ENCODE measurements around the gene PRM3. TPM values are rescaled to one million over a fixed set of nuclear protein-coding genes. Genes with fewer than 3 reads are reported as not detected.

PRM3 gene
- polyA plus RNA-seq, 1 donor from 2014 or later: not detected

DNA sequence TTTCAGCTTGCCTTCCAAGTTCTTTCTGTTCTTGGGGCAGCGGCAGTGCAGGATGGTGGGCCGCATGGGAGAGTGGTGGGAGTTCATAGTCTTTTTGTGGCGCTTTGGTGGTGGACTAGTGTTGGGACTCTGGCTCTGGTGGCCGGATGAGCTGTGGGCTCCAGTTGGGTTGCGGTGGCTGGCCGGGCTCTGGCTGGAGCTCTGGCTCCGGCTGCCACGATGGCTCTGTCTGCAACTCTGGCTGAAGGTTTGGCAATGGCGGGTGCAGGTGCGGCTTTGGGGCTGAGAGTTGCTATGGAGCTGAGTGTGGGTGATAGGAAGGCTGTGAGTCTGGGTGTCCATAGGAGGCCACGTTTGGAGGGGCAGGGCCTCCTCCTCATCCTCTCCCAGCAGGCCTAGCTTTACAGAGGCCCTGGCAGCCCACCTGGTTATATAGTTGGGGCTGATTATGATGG is 4.5 kb downstream of the PRM3 start, which contains the start of gene TNP2:
TNP2 (minus strand) TSS at position 405 of the 455 bp plus-strand sequence; CDS start at position 342, 63 bp downstream.
- Histone ChIP-seq H4K20me1 (ENCODE audit: insufficient read depth) (no peaks in the 10 kb centered on the region), H3K27me3 (ENCODE audit: insufficient read depth, low read depth, low read length) (no peaks in the 10 kb centered on the region), H3F3A (ENCODE audit: insufficient read depth, low read length, poor library complexity, severe bottlenecking) (no peaks in the 10 kb centered on the region), H3K27ac (ENCODE audit: low read length) (no peak within 1 kb of the TSS), H3K4me2 (ENCODE audit: low read length) (no peak within 1 kb of the TSS), H2AFZ (ENCODE audit: low read depth, low read length) (no peak within 1 kb of the TSS), H3K4me3 (ENCODE audit: low read length) (no peak within 1 kb of the TSS), H3K9me3 (ENCODE audit: low read length) (no peaks in the 10 kb centered on the region), H3K79me2 (replicated peaks; ENCODE audit: insufficient read depth, low read length) (no peaks in the 10 kb centered on the region), H3K9me2 (ENCODE audit: insufficient read depth, low read length) (no peaks in the 10 kb centered on the region), H3K9ac (ENCODE audit: low read length) (no peak within 1 kb of the TSS), H3K36me3 (ENCODE audit: insufficient read depth, low read length) (no peaks in the 10 kb centered on the region)
- TF ChIP-seq MXI1 (conservative IDR thresholded peaks at IDR 0.05; ENCODE audit: poor library complexity, severe bottlenecking): no peak
- TF ChIP-seq EZH2 (IDR thresholded peaks at IDR 0.05; ENCODE audit: borderline replicate concordance, insufficient read depth, low read length, poor library complexity, severe bottlenecking): no peak
- TF ChIP-seq, protein P1, sequence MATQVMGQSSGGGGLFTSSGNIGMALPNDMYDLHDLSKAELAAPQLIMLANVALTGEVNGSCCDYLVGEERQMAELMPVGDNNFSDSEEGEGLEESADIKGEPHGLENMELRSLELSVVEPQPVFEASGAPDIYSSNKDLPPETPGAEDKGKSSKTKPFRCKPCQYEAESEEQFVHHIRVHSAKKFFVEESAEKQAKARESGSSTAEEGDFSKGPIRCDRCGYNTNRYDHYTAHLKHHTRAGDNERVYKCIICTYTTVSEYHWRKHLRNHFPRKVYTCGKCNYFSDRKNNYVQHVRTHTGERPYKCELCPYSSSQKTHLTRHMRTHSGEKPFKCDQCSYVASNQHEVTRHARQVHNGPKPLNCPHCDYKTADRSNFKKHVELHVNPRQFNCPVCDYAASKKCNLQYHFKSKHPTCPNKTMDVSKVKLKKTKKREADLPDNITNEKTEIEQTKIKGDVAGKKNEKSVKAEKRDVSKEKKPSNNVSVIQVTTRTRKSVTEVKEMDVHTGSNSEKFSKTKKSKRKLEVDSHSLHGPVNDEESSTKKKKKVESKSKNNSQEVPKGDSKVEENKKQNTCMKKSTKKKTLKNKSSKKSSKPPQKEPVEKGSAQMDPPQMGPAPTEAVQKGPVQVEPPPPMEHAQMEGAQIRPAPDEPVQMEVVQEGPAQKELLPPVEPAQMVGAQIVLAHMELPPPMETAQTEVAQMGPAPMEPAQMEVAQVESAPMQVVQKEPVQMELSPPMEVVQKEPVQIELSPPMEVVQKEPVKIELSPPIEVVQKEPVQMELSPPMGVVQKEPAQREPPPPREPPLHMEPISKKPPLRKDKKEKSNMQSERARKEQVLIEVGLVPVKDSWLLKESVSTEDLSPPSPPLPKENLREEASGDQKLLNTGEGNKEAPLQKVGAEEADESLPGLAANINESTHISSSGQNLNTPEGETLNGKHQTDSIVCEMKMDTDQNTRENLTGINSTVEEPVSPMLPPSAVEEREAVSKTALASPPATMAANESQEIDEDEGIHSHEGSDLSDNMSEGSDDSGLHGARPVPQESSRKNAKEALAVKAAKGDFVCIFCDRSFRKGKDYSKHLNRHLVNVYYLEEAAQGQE (IDR thresholded peaks at IDR 0.05; ENCODE audit: borderline replicate concordance): no peak
- no peak for TF ChIP-seq POLR2AphosphoS5 (IDR thresholded peaks at IDR 0.05)
- TF ChIP-seq RAD21 (conservative IDR thresholded peaks at IDR 0.05): no peak
- TF ChIP-seq TAF1 (IDR thresholded peaks at IDR 0.05; ENCODE audit: low read depth): no peak
- no peak for TF ChIP-seq EP300 (conservative IDR thresholded peaks at IDR 0.05; ENCODE audit: poor library complexity, severe bottlenecking)
- TF ChIP-seq, protein P2, sequence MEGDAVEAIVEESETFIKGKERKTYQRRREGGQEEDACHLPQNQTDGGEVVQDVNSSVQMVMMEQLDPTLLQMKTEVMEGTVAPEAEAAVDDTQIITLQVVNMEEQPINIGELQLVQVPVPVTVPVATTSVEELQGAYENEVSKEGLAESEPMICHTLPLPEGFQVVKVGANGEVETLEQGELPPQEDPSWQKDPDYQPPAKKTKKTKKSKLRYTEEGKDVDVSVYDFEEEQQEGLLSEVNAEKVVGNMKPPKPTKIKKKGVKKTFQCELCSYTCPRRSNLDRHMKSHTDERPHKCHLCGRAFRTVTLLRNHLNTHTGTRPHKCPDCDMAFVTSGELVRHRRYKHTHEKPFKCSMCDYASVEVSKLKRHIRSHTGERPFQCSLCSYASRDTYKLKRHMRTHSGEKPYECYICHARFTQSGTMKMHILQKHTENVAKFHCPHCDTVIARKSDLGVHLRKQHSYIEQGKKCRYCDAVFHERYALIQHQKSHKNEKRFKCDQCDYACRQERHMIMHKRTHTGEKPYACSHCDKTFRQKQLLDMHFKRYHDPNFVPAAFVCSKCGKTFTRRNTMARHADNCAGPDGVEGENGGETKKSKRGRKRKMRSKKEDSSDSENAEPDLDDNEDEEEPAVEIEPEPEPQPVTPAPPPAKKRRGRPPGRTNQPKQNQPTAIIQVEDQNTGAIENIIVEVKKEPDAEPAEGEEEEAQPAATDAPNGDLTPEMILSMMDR (IDR thresholded peaks at IDR 0.05; ENCODE audit: poor library complexity, severe bottlenecking): no peak
- no peak for TF ChIP-seq SMC3 (conservative IDR thresholded peaks at IDR 0.05; ENCODE audit: poor library complexity)

DNA sequence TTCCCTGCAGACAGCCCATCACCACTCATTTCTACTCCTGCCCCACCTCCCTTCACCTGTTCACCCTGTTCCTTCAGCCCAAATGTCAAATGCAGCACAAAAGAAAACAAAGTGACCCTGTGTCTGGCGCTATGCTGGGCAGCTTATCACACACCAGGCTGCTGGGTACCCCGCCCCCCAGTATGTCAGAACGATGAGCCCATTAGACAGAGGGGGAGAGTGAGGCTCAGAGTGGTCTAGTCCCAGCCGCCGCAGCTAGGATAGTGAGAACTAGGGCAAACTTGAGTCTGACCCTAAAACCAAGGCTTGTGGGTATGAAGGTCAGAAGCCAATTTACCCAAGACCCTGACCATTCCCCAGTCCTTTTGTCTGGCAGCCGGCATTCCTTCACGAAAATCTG is 8.3 kb downstream of the PRM3 start:
- H3K9ac ChIP-seq (ENCODE audit: low read length): no peak overlapping the region
- no peak overlapping the region for H2AFZ ChIP-seq (ENCODE audit: low read depth, low read length)
- H4K20me1 ChIP-seq (ENCODE audit: insufficient read depth): no peaks in the 10 kb centered on the region
- no peaks in the 10 kb centered on the region for H3K9me2 ChIP-seq (ENCODE audit: insufficient read depth, low read length)
- no peak for TF ChIP-seq SMC3 (conservative IDR thresholded peaks at IDR 0.05; ENCODE audit: poor library complexity)
- no peak for TF ChIP-seq EZH2 (IDR thresholded peaks at IDR 0.05; ENCODE audit: borderline replicate concordance, insufficient read depth, low read length, poor library complexity, severe bottlenecking)
- TF ChIP-seq RAD21 (conservative IDR thresholded peaks at IDR 0.05): no peak
- no peak for TF ChIP-seq EP300 (conservative IDR thresholded peaks at IDR 0.05; ENCODE audit: poor library complexity, severe bottlenecking)
- TF ChIP-seq, protein P1 (IDR thresholded peaks at IDR 0.05; ENCODE audit: borderline replicate concordance): no peak
- TF ChIP-seq POLR2AphosphoS5 (IDR thresholded peaks at IDR 0.05): no peak
- TF ChIP-seq, protein P2 (IDR thresholded peaks at IDR 0.05; ENCODE audit: poor library complexity, severe bottlenecking): no peak
- no peaks in the 10 kb centered on the region for H3K36me3 ChIP-seq (ENCODE audit: insufficient read depth, low read length)
- no peak overlapping the region for H3K4me3 ChIP-seq (ENCODE audit: low read length)
- H3F3A ChIP-seq (ENCODE audit: insufficient read depth, low read length, poor library complexity, severe bottlenecking): no peaks in the 10 kb centered on the region
- H3K79me2 ChIP-seq (replicated peaks; ENCODE audit: insufficient read depth, low read length): no peaks in the 10 kb centered on the region
- H3K27ac ChIP-seq (ENCODE audit: low read length): no peak overlapping the region
- no peaks in the 10 kb centered on the region for H3K9me3 ChIP-seq (ENCODE audit: low read length)
- H3K27me3 ChIP-seq (ENCODE audit: insufficient read depth, low read depth, low read length): no peaks in the 10 kb centered on the region
- no peak overlapping the region for H3K4me2 ChIP-seq (ENCODE audit: low read length)
